ENCODE measurements around the gene PHACTR1.

The PHACTR1 gene

DNA sequence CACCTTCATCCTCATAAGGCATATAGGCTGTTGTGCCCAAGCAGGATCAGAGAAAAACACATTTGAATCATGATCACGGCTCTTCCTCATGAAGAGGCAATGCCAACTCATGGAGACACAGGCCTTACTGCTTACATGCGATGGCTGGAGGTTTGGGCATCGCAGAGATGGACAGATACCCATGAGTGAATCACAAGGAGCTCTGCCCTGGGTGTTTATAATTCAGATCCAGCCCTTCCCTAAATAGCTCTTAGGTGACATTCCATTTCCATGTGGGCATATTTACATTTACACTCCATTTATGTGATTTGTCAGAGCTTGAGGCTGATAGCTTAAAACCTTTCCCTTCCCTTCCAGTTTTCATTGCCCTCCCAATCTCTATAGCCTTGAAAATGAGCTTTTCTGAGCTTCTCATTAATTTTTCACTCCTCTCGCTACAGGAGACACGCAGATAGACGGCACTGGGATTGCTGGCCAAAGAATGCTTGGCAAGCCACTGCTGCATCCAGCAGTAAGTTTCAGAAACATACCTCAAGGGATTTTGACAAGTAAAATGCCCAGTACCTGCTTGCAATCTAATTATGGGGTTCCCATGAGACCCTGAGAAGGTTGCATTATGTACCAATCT, 362.6 kb downstream of the PHACTR1 start:
- DNase-seq, result no peak

DNA sequence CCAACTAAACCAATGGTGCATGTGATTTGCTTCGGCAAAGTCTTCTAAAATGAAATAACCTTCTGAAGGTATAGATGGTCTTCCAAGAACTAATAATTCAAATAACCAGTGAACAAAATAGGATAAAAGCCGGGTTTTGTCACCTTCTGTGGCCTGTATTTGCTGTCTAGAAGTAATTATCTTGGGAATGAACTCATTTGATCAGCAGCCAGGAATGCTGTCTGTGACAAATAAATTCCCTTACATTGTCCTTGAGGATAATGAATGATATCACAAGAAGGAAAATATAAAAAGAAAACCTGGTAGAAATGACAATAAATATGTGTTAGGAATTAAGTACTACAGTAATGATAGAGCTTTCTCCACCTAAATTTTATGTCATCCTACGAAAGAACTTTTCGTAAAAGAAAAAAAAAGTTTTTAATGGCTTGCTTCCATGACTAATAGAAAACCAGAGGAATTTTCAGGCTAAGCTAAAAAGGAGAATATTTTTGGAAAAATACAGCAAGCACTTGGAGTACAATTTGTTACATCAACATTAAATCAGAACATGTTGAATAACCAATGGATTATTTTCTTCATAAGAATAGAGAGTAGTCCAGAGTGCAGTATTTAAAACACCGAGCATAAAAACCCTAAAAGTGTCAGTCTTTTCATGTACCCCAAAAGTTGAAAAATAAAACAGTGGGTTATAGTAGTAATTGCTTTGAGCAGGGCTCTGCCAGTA, 364.1 kb downstream of the PHACTR1 start:
- DNase-seq, result no peak

DNA sequence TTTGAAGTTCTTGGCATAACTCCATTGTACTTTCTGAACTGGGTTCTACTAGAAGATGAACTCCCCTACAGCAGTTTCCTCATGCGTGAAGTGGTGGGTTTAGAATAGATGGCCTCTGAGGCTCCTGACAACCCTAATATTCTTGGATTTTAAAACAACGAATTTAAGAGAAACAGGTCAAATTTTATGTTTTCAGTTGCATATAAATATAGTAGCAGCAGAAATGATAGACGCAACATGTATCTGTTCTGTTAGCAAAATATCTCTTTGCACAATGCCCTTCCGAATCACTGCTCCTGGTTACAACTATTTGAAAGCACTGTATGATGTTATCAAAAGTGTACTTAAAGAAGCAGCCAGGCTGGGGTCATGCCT, 364.6 kb downstream of the PHACTR1 start:
- no peak for DNase-seq

DNA sequence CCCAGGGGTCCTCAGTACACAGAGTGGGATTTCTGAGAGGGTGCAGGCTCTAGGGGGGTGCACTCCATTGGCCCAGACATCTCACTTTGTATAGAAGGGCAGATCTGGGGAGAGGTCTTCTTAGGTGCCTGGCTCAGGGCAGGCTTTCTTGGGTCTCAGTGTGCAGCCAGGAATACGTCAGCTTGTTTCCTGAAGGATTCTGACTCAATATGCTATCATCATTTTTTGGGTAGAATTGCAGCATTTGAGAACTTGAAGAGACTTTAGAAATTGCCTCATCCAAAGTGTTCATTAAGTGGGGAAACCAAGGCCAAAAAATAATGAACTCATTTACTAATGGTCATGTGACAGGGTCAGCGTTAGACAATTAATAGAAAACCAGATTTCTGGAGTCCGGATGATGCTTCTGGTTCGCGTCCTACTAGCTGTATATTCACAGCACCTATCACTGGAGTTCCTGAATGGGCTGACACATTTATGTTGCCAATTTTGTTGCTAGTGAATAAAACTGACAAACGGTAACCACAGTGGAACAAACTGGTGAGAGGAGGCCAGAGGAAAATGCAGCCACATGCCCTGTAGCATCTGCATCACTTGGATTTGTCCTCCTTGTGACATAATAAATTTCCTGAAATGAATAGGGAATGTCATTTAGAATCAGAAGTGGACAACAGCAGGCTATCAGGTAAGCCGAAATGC, 372.9 kb downstream of the PHACTR1 start:
- no peak for DNase-seq

DNA sequence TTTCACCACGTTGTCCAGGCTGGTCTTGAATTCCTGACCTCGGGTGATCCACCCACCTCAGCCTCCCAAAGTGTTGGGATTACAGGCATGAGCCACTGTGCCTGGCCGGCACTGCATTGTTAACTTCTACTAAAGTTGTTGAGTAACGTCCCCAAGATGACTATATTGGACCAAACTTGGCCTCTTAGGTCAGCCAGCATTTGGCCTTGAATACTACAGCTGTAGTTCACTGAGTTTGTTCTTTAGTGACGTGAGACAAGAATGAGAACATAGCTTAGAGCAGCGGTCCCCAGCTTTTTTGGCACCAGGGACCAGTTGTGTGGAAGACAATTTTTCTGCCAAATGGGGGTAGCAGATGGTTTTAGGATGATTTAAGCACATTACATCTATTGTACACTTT, 374.6 kb downstream of the PHACTR1 start:
- no peak for DNase-seq

DNA sequence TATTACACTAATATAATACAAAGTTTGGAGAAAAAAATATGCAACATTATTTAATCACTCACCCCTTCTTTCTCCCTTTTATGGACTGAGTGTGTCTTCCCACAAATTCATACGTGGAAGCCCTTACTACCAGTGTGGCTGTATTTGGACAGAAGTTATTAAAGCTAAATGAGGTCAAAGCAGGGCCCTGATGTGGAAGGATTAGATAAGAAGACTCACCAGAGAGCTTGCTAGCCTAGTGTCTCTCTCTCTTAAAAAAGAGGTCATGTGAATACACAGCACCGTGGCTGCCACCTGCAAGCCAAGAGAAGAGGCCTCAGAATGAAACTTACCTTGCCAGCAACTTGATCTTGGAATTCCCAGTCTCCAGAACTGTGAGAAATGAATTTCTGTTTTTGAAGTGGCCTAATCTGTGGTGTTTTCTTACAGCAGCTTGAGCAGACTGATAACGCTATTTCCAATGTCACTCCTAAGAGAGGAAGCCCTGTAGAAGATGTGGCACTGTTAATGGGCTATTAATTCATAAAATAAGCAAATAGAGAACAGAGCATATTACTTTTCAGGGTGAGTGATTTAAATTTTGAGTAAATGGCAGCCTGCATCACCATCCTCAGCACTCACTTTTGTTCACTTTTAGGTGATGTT, 378.3 kb downstream of the PHACTR1 start:
- no peak for DNase-seq

DNA sequence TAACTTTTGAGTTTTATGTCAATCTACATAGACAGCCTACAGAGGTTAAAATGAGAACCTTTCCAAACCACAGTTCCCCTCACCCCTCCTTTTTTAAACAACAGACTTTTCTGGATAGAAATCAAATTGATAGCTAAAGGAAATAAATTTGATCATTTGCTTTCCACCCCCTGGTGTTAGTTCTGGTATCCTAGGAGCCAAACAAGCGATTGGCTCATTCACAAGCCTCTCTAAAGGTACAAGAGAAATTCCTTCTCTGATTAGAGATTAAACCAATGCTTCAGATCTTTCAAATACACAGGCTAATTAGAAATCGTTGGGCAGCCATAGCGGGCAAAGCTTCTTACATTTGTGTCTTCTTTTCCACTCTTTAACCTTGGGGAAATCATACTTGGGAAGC, 379.5 kb downstream of the PHACTR1 start:
- no peak for DNase-seq

DNA sequence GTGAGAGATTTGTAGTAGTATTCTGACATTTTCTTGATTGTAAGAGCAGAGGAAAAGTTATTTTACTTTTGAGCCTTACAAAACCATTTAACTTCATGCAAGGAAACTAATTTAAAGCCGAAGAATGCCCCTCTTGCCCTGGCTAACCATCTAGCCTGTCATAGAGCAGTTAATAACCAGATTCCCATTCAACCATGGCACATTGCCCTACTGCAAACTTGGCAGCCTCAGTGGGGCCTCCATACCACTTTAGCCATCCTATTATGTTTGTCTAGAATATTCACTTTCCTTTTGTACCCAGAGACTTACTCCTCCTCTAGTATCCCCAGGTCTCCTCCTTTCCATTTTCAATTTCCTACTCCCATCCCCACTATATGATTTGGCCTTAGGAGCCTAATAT, 380.9 kb downstream of the PHACTR1 start:
- no peak for DNase-seq

DNA sequence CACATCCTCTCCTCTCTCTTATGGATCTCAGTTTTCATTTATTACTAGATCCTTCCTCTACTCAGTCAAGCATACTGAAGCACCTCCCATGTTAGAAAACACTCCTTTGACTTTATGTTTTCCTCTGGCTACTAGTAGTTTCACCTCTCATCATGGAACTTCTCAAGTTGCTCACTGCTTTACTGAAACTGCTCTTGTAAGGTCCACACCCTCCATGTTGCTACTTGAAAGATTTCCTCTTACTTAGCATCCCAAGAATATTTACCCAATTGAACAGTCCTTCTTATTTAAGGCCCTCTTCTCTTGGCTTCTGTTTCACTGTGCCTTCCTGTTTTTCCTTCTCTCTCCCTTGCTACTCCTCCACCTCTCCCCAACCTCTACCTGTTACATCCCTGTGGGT, 381.4 kb downstream of the PHACTR1 start:
- no peak for DNase-seq

DNA sequence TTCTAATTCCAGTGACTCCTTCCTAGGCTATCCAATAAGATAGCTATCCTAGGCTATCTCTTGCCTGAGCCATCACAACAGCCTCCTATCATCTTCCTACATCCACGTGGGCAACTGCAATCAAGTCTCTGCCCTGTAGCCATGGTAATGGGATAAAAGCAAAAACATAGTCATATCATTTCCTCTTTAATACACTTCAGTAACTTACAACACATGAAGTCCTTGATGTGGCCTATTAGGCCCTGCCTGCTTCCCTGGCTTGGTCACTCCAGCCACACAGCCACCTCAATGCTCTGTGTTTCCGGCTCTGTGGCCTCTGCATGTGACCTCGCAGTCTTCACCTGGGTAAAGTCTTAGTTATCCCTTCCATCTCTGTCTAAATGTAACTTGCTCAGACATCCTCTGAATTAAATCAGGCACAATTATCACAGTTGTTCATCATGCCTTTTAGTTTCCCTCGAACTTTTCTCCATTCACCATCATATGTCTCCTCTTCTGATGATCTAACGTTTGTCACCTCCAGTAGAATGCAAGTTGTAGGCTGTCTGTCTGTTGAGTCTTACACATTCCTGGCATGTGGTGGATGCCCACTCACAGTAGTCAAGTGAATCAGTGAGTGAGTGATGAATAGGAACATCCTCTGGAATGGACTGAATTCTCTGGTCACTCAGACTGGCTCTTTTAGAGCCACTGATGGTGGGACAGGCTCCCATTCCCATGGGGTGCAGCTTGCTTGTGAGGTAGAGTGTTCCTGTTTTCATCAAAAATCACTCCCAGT, 382.4 kb downstream of the PHACTR1 start:
- DNase-seq, result no peak

DNA sequence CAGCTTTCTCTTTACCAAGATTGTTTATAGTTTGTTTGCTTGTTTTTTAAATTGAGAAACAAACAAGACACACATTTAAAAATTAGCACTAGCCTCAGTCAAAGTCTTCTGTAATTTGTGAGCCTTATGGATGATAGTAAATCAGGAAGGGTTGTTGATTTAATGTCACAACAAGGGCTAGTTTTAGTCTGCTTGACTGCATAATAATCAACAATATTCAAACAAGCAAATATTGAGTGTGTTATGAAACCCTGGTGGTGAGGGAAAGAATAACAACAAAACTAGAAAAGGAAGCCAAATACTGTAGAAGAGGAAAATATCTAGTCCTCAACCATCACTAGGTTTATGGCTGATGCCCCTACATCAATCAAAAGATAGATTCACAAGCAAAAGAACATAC, 383.2 kb downstream of the PHACTR1 start:
- no peak for DNase-seq

DNA sequence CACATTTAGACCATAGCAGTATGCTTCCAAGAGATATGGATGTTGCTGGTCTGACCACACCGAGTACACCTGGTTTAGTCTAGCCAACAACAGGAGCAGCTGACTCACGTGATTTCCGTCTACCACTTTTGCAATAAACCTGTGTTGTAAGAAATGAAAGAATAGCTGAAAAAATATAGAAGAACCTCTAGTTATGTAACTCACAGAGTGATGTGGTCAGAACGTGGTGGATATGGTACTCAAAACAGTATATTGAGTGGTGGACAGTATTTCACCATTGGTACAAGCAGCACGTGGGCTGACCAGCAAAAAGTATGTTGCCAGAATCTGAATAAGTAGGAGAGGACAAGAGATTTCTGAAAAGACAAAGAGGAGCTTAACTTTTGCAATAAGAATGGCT, 384.8 kb downstream of the PHACTR1 start:
- DNase-seq, result no peak

DNA sequence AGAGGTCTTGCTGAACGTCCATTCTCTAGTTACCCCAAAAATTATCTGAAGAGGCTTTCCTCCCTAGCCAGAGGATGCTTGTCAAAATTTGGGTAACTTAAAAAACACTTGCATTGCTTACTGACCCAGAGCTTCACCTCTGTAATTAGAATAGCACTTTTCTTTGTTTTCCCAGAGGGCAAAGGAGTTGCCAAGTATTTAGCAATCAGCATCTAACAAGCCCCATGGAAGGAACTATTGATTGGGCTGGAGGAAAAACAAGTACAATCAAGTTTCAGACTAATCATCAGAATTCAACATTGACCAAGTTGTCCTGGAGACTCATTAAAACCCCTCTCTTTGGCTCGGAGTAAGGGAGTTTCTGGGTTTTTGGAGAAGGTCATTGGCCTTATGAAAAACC, 385.4 kb downstream of the PHACTR1 start:
- no peak for DNase-seq

DNA sequence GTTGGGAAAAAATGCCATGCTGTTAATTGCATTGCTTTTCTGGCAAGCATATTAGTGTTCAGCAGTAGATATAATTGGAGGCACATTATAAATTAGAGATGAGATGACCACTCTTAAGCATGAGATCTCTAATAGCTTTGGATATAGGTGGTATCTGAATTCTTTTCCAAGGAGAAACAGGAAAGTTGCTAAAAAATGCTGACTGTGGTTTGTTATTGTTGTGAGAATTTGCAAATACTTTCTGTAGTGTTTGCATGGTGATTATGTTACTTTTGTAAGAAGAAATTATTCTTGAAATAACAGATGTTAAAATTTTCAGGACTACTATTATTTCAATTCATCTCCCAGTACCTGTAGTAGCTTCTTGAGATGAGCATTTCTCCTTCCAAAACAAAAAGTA, 386.6 kb downstream of the PHACTR1 start:
- DNase-seq, result no peak

DNA sequence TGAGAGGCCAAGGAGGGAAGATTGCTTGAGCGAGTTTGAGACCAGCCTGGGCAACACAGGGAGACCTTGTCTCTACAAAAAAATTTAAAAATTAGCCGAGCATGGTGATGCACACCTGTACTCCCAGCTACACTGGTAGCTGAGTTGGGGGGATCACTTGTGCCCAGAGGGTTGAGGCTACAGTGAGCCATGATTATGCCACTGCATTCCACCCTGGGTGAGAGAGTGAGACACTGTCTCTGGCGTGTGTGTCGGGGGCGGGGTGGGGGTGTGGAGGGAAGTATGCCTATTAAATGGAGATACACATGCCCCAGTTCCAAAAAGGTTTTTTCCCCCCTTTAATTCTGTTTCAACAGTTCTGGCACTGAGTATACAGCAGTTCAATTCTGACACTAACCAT, 388.6 kb downstream of the PHACTR1 start:
- no peak for DNase-seq

DNA sequence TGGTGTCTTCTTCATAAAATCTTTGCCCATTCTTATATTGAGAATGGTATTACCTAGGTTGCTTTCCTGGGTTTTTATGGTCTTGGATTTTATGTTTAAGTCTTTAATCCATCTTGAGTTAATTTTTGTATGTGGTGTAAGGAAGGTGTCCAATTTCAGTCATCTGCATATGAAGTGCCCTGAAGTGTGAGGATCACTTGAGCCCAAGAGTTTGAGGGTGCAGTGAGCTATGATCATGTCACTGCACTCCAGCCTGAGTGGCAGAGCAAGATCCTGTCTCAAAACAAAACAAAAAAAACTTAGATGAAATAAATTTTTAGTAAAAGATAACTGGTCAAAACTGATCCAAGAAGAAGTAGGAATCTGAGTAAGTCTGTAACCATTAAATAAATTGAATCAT, 396.4 kb downstream of the PHACTR1 start:
- no peak for DNase-seq

DNA sequence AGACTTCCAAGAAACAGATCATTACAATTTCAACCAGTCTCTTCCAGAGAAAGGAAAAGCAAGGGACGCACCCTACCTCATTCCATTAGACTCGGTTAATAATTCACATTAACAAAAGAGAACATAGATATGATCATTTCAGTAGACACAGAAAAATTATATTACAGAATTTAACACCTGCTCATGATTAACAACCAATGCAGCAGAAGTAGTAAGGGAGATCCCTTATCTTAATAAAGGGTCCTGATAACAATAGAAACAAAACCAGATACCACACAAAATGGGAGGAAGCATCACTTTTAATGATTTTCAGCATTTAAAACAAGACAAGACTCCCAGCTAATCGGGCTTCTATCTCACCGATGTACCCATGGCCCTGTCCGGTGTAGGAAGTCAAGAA, 396.8 kb downstream of the PHACTR1 start:
- DNase-seq, result no peak

DNA sequence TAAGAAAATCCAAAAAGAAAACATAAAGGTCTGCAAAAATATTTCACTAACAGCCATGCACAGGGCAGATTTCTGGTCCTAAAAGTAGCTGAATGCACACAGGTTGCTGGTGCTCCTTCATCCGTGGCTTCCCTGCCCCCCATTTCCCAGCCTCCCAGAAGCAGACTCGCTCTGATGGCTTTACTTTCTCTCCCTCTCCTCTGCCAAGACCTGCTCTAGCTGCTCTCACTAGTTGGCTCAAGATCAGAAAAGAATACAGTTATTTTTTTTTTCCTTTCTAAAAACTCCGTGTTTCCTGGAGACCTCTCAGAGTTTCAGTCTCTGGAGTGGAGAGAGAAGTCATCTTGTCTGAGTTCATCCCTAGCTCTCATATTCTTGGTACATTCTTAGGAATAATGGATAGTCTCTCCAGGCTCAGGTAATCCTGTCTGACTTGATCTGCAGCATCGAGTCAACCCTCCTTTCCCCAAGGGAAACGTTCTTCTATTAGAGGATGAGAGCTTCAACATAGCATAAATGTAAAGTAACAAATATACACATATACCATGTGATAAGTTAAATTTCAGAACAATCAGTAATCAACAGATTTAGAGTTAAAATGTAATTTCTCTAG, 397.5 kb downstream of the PHACTR1 start:
- DNase-seq, result no peak

DNA sequence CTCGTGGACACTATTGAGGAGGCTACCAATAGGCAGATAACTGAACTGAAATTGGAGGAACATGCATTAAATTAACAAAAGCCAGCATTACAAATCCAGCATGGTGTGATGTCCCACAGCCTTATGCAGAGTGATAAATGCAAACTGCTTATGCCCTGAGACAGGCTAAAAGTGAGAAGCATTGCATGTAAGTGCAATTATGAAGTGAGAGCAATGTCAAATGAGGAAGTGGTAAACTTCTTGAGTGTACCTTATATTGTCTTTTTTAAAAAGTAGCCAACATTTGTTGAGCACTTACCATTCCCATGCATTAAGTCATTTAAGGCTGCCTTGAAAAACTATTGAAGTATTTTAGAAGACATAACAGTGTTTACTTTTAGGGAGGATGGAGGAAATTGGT, 399.6 kb downstream of the PHACTR1 start:
- no peak for DNase-seq

DNA sequence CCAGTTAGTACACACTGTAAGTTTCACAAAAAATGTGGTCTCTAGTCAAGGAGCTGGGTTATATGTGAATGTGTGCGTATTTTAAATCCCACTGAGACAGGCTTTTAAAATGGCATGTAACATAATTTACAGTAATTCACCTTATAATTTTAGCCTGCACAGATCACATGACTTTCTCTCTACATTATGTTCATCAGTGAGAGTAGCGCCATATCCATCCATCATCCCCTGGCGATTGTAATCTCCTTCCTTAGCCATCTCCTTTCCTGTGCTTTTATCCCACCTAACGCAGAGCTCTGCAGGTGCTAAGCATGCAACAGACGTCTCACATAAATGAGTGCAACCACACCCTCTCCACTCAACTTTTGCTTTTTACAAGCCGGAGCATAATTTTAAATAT, 401.0 kb downstream of the PHACTR1 start:
- no peak for DNase-seq

DNA sequence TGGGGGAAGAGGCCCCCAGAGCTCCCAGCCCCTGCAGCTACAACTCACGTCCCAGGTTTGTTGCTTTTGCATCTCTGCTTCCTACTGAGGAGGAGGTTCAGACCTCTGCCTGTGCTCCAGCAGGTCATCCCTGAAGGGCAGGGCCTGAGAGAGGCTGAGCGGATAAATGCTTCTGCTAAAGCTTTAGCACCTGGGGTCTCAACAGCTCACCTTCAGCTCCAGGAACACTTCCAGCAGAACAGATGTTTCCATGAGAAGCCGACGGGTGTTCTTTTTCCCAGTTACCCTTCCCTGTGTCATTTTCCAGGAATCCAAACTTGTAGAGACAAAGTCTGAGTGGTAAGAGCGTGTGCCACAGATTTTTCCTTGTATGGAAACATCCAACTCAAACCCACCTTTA, 403.0 kb downstream of the PHACTR1 start:
- no peak for DNase-seq
